Left ventricle myocardium superior (tissue), 1 donor: ENCODE measurements around the gene TBC1D1. TPM values are rescaled to one million over a fixed set of nuclear protein-coding genes. Genes with fewer than 3 reads are reported as not detected.

Source experiments
- ATAC-seq: fragments of 200-7000 bp; cut with Tn5 transposase; one replicate; pipeline ENCODE4 v1.9.1; 2020; ENCODE audit warnings: mild to moderate bottlenecking, moderate library complexity
- DNase-seq: peaks from one replicate; pipeline ENCODE4 v3.0.0-alpha.2; 2020
- intact Hi-C: fragments of 100-400 bp; cut with micrococcal nuclease; formaldehyde crosslinking; loops from one replicate; pipeline ENCODE4 v1.11.0; 2022
- total RNA-seq: library from RNA; stranded (reverse); fragmentation: NEBNext Ultra II Directional; extraction: Animal tissue kit (Norgen Biotek cat#: 25700); gene quantifications from one replicate; pipeline ENCODE4 v1.2.1, GENCODE V29; 2021
- donor health status: DM: no; HTN: yes; CAD: no; lungs with severe emphysema.

Gene TBC1D1
- total RNA-seq, 1 donor from 2014 or later: 118 TPM

- ATAC-seq: peak; percentile 12
- intact Hi-C loops: no loop called here
- DNase-seq: peak; percentile 51
These were observed 87.5 kb downstream of the TBC1D1 start for GRCh38 chr4:37978248-37978924.

DNA sequence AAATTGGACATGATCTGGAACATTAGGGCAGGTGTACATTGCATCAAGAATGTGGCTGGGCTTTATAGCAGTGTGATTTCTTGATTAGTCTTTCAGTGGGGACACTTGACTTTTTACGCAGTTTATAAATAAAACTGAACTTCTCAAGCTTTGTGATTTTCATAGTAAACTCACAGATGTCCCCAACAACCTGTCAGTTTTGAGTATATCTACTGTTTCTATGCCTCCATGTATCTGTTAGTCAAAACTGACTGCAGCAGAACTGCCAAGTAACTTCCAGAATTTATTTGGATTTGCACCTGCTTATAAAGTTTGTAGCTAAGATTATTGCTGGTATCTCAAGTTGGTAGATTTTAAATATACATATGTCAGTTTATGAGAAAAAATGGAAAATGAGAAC, 89.4 kb downstream of the TBC1D1 start:
- ATAC-seq (no peak), DNase-seq (no peak)
- intact Hi-C loops: no loop called here

- DNase-seq: no peak
- intact Hi-C loops: no loop called here
- ATAC-seq: peak; percentile 8
These were observed 90.5 kb downstream of the TBC1D1 start for GRCh38 chr4:37981425-37981824.

GRCh38 chr4:37981844-37982720, 91.2 kb downstream of the TBC1D1 start:
- intact Hi-C loops: no loop called here
- no peak for DNase-seq
- ATAC-seq: peak; percentile 53

- peak; percentile 23 for ATAC-seq
- intact Hi-C loops: no loop called here
- no peak for DNase-seq
These were observed 91.9 kb downstream of the TBC1D1 start for GRCh38 chr4:37982736-37983135.

GRCh38 chr4:37983951-37984350, 93.1 kb downstream of the TBC1D1 start:
- DNase-seq: no peak
- intact Hi-C loops: no loop called here
- ATAC-seq: no peak

- ATAC-seq: no peak
- DNase-seq: no peak
- intact Hi-C loops: no loop called here
These were observed 94.9 kb downstream of the TBC1D1 start for GRCh38 chr4:37985730-37986275.

GRCh38 chr4:37988670-37989069, 97.8 kb downstream of the TBC1D1 start:
- ATAC-seq (no peak), DNase-seq (no peak)
- intact Hi-C loops: no loop called here

- peak; percentile 56 for ATAC-seq
- intact Hi-C loops: no loop called here
- no peak for DNase-seq
These were observed 98.7 kb downstream of the TBC1D1 start for GRCh38 chr4:37989398-37990260.

GRCh38 chr4:37990731-37991245, 99.9 kb downstream of the TBC1D1 start:
- no peak for ATAC-seq
- no peak for DNase-seq
- intact Hi-C loops: no loop called here

DNA sequence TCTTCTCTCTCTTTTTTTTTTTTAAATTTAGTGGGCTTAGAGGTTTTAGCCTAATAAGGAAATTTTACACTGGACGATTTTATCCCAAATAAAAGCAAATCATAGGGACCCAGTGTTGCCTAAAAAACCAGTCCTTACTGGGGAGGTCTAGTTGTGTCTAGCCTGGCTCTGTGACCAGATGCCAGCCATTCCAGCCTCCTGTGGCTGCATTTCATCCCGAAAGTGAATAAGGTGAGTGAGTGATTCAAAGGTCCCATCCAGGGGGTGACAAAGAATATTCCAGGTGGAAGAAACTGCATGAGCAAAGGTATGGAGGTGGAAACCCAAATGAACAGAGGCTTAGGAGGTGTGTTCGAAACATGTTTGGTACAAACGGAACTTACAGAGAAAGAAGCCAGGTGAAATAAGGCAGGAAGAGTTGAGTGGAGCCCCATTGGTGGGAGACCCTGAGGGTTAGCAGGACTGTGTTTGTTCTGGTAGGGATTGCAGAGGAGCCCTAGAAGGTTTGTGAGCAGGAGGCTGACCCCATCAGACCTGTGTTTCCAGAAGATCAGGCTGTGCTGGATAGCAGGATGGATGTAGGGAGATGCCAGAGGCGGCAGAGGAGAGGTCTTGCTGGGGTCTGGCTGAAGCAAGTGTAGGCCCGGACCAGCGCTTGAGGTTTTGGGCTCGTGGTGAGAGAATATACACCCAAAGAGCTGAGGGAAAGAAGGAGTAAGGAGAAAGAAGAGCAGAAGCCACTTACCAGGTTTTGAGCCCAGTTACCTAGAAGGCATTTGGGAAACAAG, 100.9 kb downstream of the TBC1D1 start:
- intact Hi-C loops: no loop called here
- no peak for ATAC-seq
- DNase-seq: no peak

DNA sequence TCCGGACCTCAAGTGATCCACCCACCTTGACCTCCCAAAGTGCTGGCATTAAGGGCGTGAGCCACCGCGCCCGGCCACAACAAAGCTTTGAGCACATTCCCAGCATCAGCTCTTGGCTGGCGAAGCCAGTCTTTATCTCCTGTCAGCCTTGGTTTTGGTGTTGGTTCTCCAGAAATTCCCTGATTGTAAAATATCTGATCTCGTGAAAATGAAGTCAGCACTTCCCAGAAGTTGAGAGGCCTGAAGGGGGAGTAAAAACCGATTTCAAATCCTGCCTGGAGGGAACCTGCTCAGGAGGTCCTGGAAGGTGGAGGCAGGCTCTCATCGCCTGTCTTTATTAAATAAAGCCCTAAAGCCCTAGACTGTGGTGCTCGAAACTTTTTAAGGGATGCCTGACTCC, 102.9 kb downstream of the TBC1D1 start:
- intact Hi-C loops: no loop called here
- ATAC-seq: no peak
- DNase-seq: no peak

GRCh38 chr4:37994569-37994968, 103.7 kb downstream of the TBC1D1 start:
- DNase-seq: no peak
- intact Hi-C loops: no loop called here
- no peak for ATAC-seq

DNA sequence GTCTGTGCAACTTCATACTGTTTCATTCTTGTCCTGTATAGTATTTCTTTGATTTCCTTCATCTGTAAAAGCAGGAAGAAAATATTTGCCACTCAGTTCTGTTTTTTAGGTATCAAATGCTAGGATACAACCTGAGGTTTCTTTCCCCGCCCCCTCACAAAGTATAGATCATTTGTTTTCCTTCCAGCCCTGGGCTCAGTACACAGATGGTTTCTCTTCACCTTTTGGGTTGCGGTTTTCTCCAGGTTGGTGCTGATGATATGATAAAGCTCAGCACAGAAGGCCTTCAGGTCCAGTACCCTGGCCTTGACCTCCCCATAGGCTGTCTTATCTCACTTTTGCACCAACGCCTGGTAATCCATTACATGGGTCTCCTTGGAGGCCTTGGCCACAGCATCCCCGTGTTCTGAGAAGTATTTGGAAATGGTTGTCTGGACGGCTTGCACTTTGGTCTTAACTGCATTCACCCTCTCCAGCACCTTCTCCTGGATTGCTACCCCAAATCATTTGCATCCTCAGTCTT, 104.5 kb downstream of the TBC1D1 start:
- no peak for DNase-seq
- intact Hi-C loops: no loop called here
- no peak for ATAC-seq

- peak; percentile 79 for ATAC-seq
- DNase-seq: peak; percentile 82
- intact Hi-C loops: no loop called here
These were observed 105.3 kb downstream of the TBC1D1 start for GRCh38 chr4:37995981-37996775.

DNA sequence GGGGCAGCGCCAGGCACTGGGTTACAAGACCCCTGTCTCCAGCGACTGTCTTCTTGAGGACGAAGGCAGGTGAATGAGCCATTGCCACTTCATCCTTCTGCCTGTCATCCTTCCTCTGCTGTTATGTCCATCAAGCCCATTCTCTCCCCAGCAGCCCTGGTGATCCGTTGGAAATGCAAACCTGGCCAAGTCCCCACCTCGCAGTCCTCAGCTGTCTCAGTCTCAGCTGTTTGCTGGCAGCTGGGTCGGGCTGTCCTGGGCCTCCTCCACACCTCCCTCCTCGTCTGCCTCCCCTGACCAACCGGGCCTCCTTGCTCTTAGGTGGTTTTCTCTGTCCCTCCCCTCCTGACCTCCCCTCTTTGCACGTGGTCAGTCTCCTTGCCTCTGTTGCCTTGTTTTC, 107.3 kb downstream of the TBC1D1 start:
- DNase-seq (no peak), ATAC-seq (no peak)
- intact Hi-C loops: no loop called here

GRCh38 chr4:37999000-37999716, 108.3 kb downstream of the TBC1D1 start:
- intact Hi-C loops: no loop called here
- DNase-seq: no peak
- no peak for ATAC-seq
